Inflammatory macrophage treated with lipopolysaccharide for 1 hour (primary cell): Measurements from ENCODE around the gene RYR2.
"Not testable (repeated sequence)": the region's sequence is repeated elsewhere in the genome, so short reads cannot be mapped to it uniquely, and the experiment has no call there.

ENCODE experiments used
- DNase-seq, 2 donors: peaks; one replicate each; pipeline ENCODE4 v3.0.0-alpha.2; 2020 to 2022

RYR2 gene

GRCh38 chr1:237759377-237759776, 717.4 kb downstream of the RYR2 start:
- no peak for DNase-seq

DNA sequence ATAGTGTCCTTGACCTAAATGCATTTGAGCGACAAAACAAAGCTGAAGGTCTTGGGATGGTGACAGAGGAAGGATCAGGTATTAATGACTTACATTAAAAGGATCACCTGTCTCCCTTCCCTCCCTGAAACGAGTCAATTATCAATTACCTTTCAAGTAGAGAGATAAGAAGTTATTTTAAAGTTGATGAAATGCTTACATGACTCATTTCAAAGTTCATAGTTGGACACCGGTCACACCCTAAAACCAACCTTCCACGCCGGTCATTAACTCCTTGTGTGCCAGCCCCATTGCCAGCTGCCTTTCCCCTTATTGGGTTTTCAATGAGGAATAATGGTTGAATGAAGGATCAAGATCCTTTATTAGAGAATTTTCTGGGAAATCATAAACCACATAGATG, 719.0 kb downstream of the RYR2 start:
- DNase-seq = no peak

- DNase-seq = no peak
These were observed 721.2 kb downstream of the RYR2 start for GRCh38 chr1:237763137-237763536.

DNA sequence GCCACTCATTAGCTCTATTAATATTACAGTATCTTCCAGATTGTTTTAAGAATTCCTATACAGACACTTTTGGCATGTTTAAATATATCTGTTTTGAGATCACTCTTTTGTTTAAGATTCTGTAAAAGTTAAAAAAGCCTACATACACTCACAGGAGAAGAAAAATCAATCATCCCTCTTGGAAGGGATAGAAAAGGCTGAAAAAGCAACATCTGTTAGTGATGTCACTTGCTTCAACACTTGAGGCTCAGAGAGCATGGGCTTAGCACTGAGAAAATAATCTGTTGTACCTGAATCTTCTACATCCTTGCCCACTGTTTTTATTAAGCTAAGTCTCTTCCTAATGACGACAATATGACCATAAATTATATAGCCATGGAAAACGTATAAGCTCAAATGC, 721.8 kb downstream of the RYR2 start:
- no peak for DNase-seq

GRCh38 chr1:237769916-237770315, 727.9 kb downstream of the RYR2 start:
- no peak for DNase-seq

DNA sequence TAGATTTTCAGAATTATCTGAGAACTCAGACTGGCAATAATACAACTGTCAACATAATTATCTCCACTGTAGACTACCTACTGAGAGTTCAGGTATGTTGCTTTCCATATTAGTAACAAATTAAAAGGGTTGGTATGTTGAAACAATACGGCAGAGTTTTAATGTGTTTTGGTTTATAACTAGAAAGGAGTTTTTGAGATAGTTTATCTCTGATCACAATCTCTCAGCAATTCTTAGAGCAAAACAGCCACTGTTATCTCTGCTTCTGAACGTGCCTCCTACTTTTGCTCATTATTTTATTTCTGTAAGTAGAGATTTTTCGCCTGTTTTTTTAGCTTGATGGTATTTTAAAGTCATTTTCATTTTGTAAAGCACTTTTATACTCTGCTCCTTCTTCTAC, 730.0 kb downstream of the RYR2 start:
- no peak for DNase-seq

GRCh38 chr1:237774246-237774645, 732.3 kb downstream of the RYR2 start:
- no peak for DNase-seq

DNA sequence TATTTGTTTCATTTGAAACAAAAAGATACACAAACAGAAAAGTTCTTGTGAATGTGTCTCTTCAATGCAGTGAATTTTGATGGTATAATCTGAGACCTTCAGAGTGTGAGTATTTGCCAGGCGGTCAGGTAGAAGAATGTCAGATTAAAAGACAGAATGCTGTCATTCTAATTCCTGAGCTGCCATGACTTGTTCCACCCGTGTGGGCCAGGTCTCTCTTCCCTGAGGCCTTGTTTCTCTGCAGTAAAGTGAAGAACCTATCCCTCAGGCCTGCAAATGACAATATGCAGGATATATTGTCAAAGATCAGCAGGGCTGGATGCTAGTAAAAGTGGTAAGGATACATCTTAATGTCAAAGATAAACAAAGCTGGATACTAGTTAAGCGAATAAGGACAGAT, 737.4 kb downstream of the RYR2 start:
- DNase-seq = no peak

DNA sequence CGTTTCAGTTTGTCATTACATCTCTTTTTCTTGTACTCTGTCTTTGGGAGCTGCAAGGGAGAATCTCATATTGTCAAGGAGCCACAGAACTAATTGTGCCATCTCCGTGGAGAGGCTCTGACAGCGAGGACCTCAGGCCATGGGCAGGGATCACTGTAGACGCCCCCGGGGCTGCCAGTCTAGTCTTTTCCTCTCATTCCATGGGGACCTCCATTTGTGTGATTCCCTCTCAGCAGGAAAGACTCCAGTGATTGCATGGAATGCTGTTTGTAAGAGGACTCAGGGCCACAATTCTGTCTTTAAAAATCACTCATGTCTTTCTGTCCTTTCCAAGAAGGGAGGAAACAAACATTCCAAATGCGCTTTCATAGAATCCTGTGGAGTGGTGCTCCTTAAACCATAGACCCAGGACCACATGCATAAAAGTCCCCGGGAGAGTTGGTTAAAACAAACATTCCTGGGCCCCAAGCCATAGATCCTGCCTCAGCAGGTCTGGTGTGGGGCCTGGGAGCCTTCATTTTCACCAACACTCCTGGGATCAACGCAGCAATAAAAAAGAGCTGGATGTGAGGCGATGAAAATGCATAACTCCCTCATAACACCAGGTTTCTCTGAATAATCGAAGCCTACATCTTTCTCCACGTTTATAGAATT, 744.2 kb downstream of the RYR2 start:
- DNase-seq = no peak

- no peak for DNase-seq
These were observed 746.1 kb downstream of the RYR2 start for GRCh38 chr1:237788069-237788468.

DNA sequence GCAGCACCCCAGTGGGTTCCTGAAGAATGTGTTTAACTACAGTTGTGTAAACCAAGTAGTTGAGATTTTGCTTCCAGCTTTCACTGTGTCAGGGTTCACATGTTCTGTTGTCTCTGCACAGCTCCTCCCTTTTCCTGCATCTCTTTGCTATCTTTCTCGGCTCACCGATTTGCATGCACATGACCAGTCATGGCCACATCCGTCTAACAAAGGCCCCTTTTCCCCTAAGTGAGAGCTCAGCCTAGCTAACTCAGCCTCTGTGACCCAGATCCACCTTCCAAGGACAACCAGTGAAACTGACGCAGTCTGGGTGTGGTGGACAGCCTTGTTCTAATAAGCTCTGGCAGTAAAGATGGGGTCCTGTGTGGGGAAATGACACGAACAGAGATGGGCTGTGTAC, 747.6 kb downstream of the RYR2 start:
- no peak for DNase-seq

DNA sequence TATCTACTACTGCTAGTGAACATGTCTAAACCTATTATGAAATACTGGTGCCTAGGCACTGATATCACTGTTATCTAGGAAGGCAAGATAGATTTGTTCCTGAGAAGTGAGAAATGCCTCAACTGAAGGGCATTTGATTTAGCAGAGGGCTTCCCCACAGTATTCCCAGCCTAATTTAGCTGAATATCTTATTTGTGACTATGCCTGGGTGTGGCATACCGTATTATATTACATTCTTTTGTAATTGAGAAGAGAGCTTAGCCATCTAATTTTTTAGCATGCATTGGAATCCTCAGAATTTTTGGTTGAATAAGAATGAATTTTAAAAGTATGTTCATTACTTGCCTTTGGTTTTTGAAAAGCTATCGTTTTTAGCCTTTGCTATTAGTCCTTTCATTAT, 749.6 kb downstream of the RYR2 start:
- DNase-seq = no peak

DNA sequence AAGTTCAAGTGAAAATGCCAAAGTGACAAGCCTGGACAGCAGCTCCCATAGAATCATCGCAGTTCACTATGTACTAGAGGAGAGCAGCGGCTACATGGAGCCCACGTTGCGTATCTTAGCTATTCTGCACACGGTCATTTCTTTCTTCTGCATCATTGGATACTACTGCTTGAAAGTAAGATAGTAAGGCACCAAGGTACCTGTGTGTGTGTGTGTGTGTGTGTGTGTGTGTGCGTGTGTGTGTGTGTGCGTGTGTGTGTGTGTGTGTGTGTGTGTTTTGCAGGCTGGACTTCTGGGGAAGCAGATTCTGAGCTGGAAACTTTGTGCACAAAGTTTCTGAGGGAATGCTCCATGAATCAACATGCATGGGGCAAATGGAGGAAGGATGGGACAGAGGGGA, 750.2 kb downstream of the RYR2 start:
- no peak for DNase-seq

GRCh38 chr1:237792726-237793125, 750.7 kb downstream of the RYR2 start:
- DNase-seq = no peak

GRCh38 chr1:237794071-237794470, 752.1 kb downstream of the RYR2 start:
- no peak for DNase-seq

- DNase-seq = no peak
These were observed 753.6 kb downstream of the RYR2 start for GRCh38 chr1:237795558-237795957.

GRCh38 chr1:237799762-237800474, 757.9 kb downstream of the RYR2 start:
- DNase-seq = no peak

DNA sequence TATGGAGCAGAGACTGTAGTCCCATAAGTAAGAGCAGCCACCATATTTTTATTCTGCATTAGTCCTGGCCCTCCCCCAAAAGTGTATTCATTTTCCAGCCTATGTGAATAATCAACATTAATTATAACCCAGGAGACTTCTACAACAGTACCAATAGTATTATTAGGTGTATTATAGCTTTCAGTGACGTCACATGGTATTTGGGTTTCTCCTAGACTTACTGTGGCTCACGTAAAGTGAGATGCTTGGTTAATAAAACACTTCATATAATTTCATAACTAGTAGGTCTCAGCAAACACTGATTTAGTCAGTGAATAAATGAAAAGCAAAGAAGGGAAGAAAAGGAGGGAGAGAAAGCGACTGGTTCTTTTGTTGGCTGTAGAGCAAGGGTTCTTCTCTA, 762.5 kb downstream of the RYR2 start:
- no peak for DNase-seq

GRCh38 chr1:237809099-237809498, 767.1 kb downstream of the RYR2 start:
- DNase-seq = no peak

- DNase-seq = no peak
These were observed 769.6 kb downstream of the RYR2 start for GRCh38 chr1:237811633-237812032.

GRCh38 chr1:237812061-237812460, 770.1 kb downstream of the RYR2 start:
- no peak for DNase-seq

DNA sequence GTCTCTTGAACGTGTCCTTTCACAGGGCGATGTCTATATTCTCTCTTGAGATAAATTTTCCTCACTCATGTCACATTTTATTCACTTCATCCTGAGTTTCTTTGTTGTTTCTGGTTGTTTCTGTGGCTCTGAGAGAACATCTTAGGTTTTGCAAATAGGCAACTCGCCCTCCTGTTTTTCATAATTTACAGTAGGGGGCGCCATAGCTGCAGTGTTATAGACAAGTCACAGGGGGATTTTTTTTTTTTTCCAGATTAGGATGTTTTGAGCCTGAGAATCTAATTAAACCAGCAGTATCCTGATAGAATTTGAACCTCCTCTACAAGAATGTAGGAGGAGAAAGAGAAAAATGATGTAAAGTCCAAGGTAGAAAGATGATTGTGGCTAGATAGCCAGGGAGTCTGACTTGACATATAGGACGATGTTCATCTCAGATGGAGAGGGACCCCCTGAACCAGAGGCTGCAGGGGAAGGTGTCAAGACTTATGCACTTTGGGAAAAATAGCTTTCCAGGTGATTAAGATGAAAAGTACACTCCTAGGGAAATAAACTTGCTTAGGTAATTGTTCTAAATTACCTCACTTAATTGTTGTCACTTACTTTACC, 772.4 kb downstream of the RYR2 start:
- peak in 1 of 2 donors; percentile 26 for DNase-seq

- DNase-seq = no peak
These were observed 775.3 kb downstream of the RYR2 start for GRCh38 chr1:237817277-237817676.

DNA sequence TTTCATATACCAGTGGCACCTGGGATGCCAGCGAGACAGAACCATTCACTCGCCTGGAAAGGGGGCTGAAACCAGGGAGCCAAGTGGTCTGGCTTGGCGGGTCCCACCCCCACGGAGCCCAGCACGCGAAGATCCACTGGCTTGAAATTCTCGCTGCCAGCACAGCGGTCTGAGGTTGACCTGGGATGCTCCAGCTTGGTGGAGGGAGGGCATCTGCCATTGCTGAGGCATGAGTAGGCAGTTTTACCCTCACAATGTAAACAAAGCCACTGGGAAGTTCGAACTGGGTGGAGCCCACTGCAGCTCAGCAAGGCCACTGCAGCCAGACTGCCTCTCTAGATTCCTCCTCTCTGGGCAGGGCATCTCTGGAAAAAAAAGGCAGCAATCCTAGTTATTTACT, 778.6 kb downstream of the RYR2 start:
- not testable (repeated sequence) for DNase-seq
